Measurements from ENCODE around the gene SLC35F3. TPM values are rescaled to one million over a fixed set of nuclear protein-coding genes. Genes with fewer than 3 reads are reported as not detected.

SLC35F3 gene
- total and polyA plus RNA-seq, 9 donors = 0.04 to 0.69 (median 0.17) TPM; not detected in 3

DNA sequence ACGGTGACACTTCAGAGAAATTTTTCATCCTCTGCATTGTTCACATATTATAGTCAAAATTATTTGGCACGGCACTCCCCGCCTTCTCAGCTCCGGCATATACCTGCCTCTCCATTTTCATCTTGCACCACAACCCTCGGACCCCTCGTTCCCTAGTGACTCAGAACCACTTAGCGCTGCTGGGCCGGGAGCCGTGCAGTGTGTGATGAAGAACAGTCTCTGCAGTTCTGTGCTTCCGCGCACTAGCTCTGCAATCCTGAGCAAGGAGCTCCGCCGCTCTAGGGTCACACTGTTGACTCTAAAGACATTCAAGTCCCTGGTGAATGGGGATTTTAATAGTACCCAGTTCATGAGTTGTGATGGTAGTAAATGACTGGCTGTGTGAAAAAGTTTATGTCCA, 221.2 kb downstream of the SLC35F3 start:
- Histone ChIP-seq H3K9me3 (no peaks in the 10 kb centered on the region), H3K4me1 (ENCODE audit: insufficient read depth) (no peaks in the 10 kb centered on the region), H3K27me3 (no peaks in the 10 kb centered on the region), H3K36me3 (no peaks in the 10 kb centered on the region), H3K4me3 (no peak overlapping the region), H3K27ac (no peak overlapping the region)
- no peak for DNase-seq
- TF ChIP-seq CTCF (IDR thresholded peaks at IDR 0.05) (no peak), EP300 (IDR thresholded peaks at IDR 0.05) (no peak), POLR2A (IDR thresholded peaks at IDR 0.05) (no peak)
- WGBS, 3 donors = 87 to 90% (median 89%) methylated on average over 13 of the region's 13 CpGs
- intact Hi-C loops (cut with DNase I) = no loop called here

GRCh38 chr1:234127026-234127671, 222.7 kb downstream of the SLC35F3 start:
- Histone ChIP-seq H3K4me3 (no peak overlapping the region), H3K27ac (no peak overlapping the region), H3K4me1 (ENCODE audit: insufficient read depth) (no peaks in the 10 kb centered on the region), H3K27me3 (no peaks in the 10 kb centered on the region), H3K36me3 (no peaks in the 10 kb centered on the region), H3K9me3 (no peaks in the 10 kb centered on the region)
- 26 to 50% (median 33%) methylated on average over 4 of the region's 4 CpGs for WGBS, 3 donors
- no peak for DNase-seq
- intact Hi-C loops (cut with DNase I) = no loop called here
- TF ChIP-seq EP300 (IDR thresholded peaks at IDR 0.05) (no peak), CTCF (IDR thresholded peaks at IDR 0.05) (no peak), POLR2A (IDR thresholded peaks at IDR 0.05) (no peak)

GRCh38 chr1:234132795-234133194, 228.3 kb downstream of the SLC35F3 start:
- no peak for DNase-seq
- H3K4me1 ChIP-seq (ENCODE audit: insufficient read depth) = no peaks in the 10 kb centered on the region
- no peaks in the 10 kb centered on the region for H3K27me3 ChIP-seq
- no peaks in the 10 kb centered on the region for H3K36me3 ChIP-seq
- TF ChIP-seq EP300 (IDR thresholded peaks at IDR 0.05) (no peak), POLR2A (IDR thresholded peaks at IDR 0.05) (no peak), CTCF (IDR thresholded peaks at IDR 0.05) (no peak)
- no peak overlapping the region for H3K4me3 ChIP-seq
- WGBS, 3 donors = 85 to 95% (median 90%) methylated on average over 2 of the region's 2 CpGs
- H3K27ac ChIP-seq = no peak overlapping the region
- intact Hi-C loops (cut with DNase I) = no loop called here
- no peaks in the 10 kb centered on the region for H3K9me3 ChIP-seq

DNA sequence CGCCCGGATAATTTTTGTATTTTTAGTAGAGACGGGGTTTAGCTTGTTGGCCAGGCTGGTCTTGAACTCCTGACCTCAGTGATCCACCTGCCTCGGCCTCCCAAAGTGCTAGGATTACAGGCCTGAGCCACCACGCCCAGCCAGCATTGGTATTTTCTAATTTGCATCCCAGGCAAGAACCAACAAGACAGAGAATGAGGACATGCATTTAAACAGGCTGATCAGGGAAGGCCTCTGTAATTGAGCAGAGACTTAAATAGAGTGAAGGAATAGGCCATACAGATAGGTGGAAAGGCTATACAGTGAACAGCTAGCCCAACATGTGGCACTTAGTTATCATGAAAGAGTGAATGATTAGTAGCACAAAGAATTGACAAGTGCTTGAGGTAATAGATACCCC, 230.4 kb downstream of the SLC35F3 start:
- Histone ChIP-seq H3K9me3 (no peaks in the 10 kb centered on the region), H3K4me1 (ENCODE audit: insufficient read depth) (no peaks in the 10 kb centered on the region), H3K36me3 (no peaks in the 10 kb centered on the region), H3K27me3 (no peaks in the 10 kb centered on the region), H3K27ac (no peak overlapping the region), H3K4me3 (no peak overlapping the region)
- TF ChIP-seq POLR2A (IDR thresholded peaks at IDR 0.05) (no peak), EP300 (IDR thresholded peaks at IDR 0.05) (no peak), CTCF (IDR thresholded peaks at IDR 0.05) (no peak)
- intact Hi-C loops (cut with DNase I) = no loop called here
- DNase-seq = no peak
- 83 to 89% (median 83%) methylated on average over 5 of the region's 5 CpGs for WGBS, 3 donors

Measured in ovary (tissue), 9 donors.